ENCODE data around the gene PPP1R15A. TPM values are rescaled to one million over a fixed set of nuclear protein-coding genes. Genes with fewer than 3 reads are reported as not detected.

PPP1R15A gene
- total and polyA plus RNA-seq, 2 of the 8 experiments (the other 6 are each of a cell fraction or from before 2014, with no cell fraction given), result 4.1 to 14.0 TPM

- Histone ChIP-seq H3K4ac (replicated peaks; ENCODE audit: insufficient read length, low read depth, low read length) (no peak overlapping the region), H2AFZ (ENCODE audit: low read length) (no peak overlapping the region), H3K9ac (replicated peaks in 1 of 4; ENCODE audit: extremely low read depth in 1 of 4, low read depth in 3 of 4, low read length in 3 of 4) (no peak overlapping the region; a peak in 1 of 7 replicates), H2BK5ac (ENCODE audit: low read depth, low read length) (0 out of 2 replicates have a peak overlapping the region, but pooled peaks have one; percentile 53), H2BK20ac (ENCODE audit: low read length) (no peak overlapping the region), H4K5ac (ENCODE audit: insufficient read length, low read depth, low read length) (no peak overlapping the region), H3K27ac (ENCODE audit: low read depth, low read length) (no peak overlapping the region), H3K4me2 (ENCODE audit: insufficient read depth in 1 of 2, low read depth in 2 of 2, low read length in 2 of 2) (no peak overlapping the region), H2BK12ac (ENCODE audit: low read depth, low read length) (0 out of 2 replicates have a peak overlapping the region, but pooled peaks have one; percentile 1), H2BK15ac (ENCODE audit: low read length) (no peak overlapping the region), H3K27me3 (replicated peaks in 1 of 4; ENCODE audit: control insufficient read depth in 3 of 4, extremely low read depth in 1 of 4, insufficient read depth in 3 of 4, low read length in 3 of 4) (no peaks in the 10 kb centered on the region), H3K79me2 (ENCODE audit: control insufficient read depth in 1 of 2, insufficient read depth in 2 of 2, low read length in 2 of 2) (no peaks in the 10 kb centered on the region; a peak in 1 of 4 replicates), H3K23me2 (ENCODE audit: low read depth, low read length) (peaks cover 14% of the 10 kb centered on the region; the same call in 1 of the 2 replicates), H3K56ac (replicated peaks; ENCODE audit: insufficient read length, low read depth, low read length) (peak overlapping the region; percentile 97), H3K36me3 (ENCODE audit: control insufficient read depth in 2 of 4, insufficient read depth in 4 of 4, low read length in 3 of 4) (peaks cover 0 to 10% (median 2%) of the 10 kb centered on the region in 4 experiments; a peak in 3 of 8 replicates), H4K20me1 (replicated peaks in 1 of 2; ENCODE audit: control insufficient read depth in 1 of 2, insufficient read depth in 2 of 2, low read length in 2 of 2) (peaks cover 0 to 14% of the 10 kb centered on the region in 2 experiments), H3K4me1 (replicated peaks in 1 of 4; ENCODE audit: control insufficient read depth in 3 of 4, insufficient read depth in 4 of 4, low read length in 3 of 4) (no peaks in the 10 kb centered on the region), H3K4me3 (ENCODE audit: extremely low read depth in 1 of 4, insufficient read depth in 2 of 4, low read depth in 3 of 4, low read length in 4 of 4) (no peak overlapping the region), H3K9me3 (ENCODE audit: insufficient read depth in 2 of 2, low read depth in 1 of 2, low read length in 1 of 2) (no peaks in the 10 kb centered on the region), H3K79me1 (ENCODE audit: low read depth, low read length) (no peaks in the 10 kb centered on the region), H2AK5ac (ENCODE audit: low read depth, low read length) (peak overlapping the region; percentile 71; the same call in 1 of the 2 replicates), H3K23ac (ENCODE audit: insufficient read length) (no peak overlapping the region), H4K91ac (replicated peaks; ENCODE audit: insufficient read length, low read length) (no peak overlapping the region), H3K18ac (ENCODE audit: extremely low read depth, low read length) (no peak overlapping the region), H2BK120ac (replicated peaks; ENCODE audit: low read depth, low read length) (no peak overlapping the region), H3K14ac (ENCODE audit: insufficient read length) (no peak overlapping the region), H4K8ac (ENCODE audit: extremely low read depth, insufficient read depth, low read length) (no peak overlapping the region)
- WGBS, 2 experiments (ENCODE audit: extremely low coverage in 1 of 2, insufficient coverage in 1 of 2, insufficient read length in 1 of 2, insufficient replicate concordance in 2 of 2, low coverage in 1 of 2, low lambda C conversion rate in 2 of 2, missing lambda C conversion rate in 1 of 2), result 94 to 100% methylated on average over 2 of the region's 2 CpGs
- DNase-seq (ENCODE audit: low read depth in 1 of 2, low spot score in 2 of 2) (no peak), FAIRE-seq (no peak)
- ChIA-PET POLR2A (ENCODE audit: partially characterized antibody) (no interaction called here), CTCF (ENCODE audit: partially characterized antibody) (no interaction called here)
- TF ChIP-seq CREB1 (IDR thresholded peaks at IDR 0.05) (no peak), KDM4A (IDR thresholded peaks at IDR 0.05; ENCODE audit: low read depth, low read length, severe bottlenecking) (no peak), CTCF (IDR thresholded peaks at IDR 0.05; ENCODE audit: control extremely low read depth in 1 of 3, insufficient read depth in 1 of 3, low read depth in 1 of 3, low read length in 3 of 3) (no peak), JUN (IDR thresholded peaks at IDR 0.05; ENCODE audit: low read depth, low read length) (no peak), RXRA (IDR thresholded peaks at IDR 0.05; ENCODE audit: insufficient read depth, low read depth, low read length) (no peak), USF2 (IDR thresholded peaks at IDR 0.05; ENCODE audit: low read length) (no peak), PHF8 (conservative IDR thresholded peaks at IDR 0.05; ENCODE audit: low read depth, low read length) (no peak), SAP30 (IDR thresholded peaks at IDR 0.05; ENCODE audit: insufficient read depth, insufficient replicate concordance, low read length) (no peak), SRF (IDR thresholded peaks at IDR 0.05; ENCODE audit: low read depth, low read length) (no peak), BACH1 (IDR thresholded peaks at IDR 0.05; ENCODE audit: low read length) (no peak), TBP (IDR thresholded peaks at IDR 0.05; ENCODE audit: low read depth, low read length) (no peak)
These were observed 49.7 kb upstream of the PPP1R15A start for GRCh38 chr19:48822514-48822913.

All from H1 (cell line).